Heart left ventricle (tissue), 16 donors: ENCODE measurements around the gene TMEM176B. TPM values are rescaled to one million over a fixed set of nuclear protein-coding genes. Genes with fewer than 3 reads are reported as not detected.

Experiments used
- ATAC-seq, 4 donors: fragments of 200-7000 bp; cut with Tn5 transposase; one replicate each; pipeline ENCODE4 v1.9.1; 2020 to 2022; ENCODE audit warnings: moderate library complexity in 4 of 4, mild to moderate bottlenecking in 3 of 4, moderate number of reproducible peaks in 1 of 4
- DNase-seq, 5 donors: peaks; one replicate each; pipeline ENCODE4 v3.0.0-alpha.2; 2020
- H3K27ac ChIP-seq, 12 donors: fragments of 200-600 bp; sonication (generic) in 4 of 12; one replicate each; pipeline versions ENCODE4 v1.5.0 to v1.8.0; 2016 to 2022; ENCODE audit warnings: mild to moderate bottlenecking in 2 of 12
- H3K27me3 ChIP-seq, 9 donors: fragments of 200-600 bp; sonication (generic) in 2 of 9; one replicate each; pipeline versions ENCODE4 v1.5.1 to v1.8.0; 2016 to 2022; ENCODE audit warnings: mild to moderate bottlenecking in 3 of 9
- H3K36me3 ChIP-seq, 9 donors: fragments of 200-600 bp; sonication (generic) in 2 of 9; one replicate each; pipeline versions ENCODE4 v1.5.0 to v1.8.0; 2018 to 2022; ENCODE audit warnings: mild to moderate bottlenecking in 2 of 9
- H3K4me1 ChIP-seq, 12 donors: fragments of 200-600 bp; sonication (generic) in 4 of 12; one replicate each; pipeline versions ENCODE4 v1.5.0 to v1.8.0; 2016 to 2022; ENCODE audit warnings: mild to moderate bottlenecking in 3 of 12
- H3K4me3 ChIP-seq, 12 donors: fragments of 200-600 bp; sonication (generic) in 4 of 12; one replicate each; pipeline versions ENCODE4 v1.5.0 to v1.8.0; 2017 to 2022; ENCODE audit warnings: mild to moderate bottlenecking in 9 of 12, moderate library complexity in 4 of 12
- H3K9me3 ChIP-seq, 12 donors: fragments of 200-600 bp; sonication (generic) in 4 of 12; one replicate each; pipeline versions ENCODE4 v1.5.0 to v1.8.0; 2016 to 2022; ENCODE audit warnings: mild to moderate bottlenecking in 1 of 12
- CTCF ChIP-seq, 12 donors: fragments of 200-600 bp; sonication (generic) in 4 of 12; IDR thresholded peaks; one replicate each; pipeline versions ENCODE4 v1.5.0 to v1.8.0; 2018 to 2022; ENCODE audit warnings: antibody characterized with exemption in 12 of 12, mild to moderate bottlenecking in 5 of 12
- POLR2A ChIP-seq, 2 donors: fragments of 450-650 bp; IDR thresholded peaks; one replicate each; pipeline ENCODE4 v1.6.1; 2017; ENCODE audit warnings: antibody characterized with exemption in 2 of 2, mild to moderate bottlenecking in 2 of 2, moderate library complexity in 2 of 2
- WGBS, 4 donors: extraction: QIAGEN DNeasy Blood & Tissue Kit in 2 of 4; methylation state at CpG; one replicate each; pipeline versions ENCODE4 v1.1.5 to v1.1.7; 2013 to 2018; 5-methylcytosine and 5-hydroxymethylcytosine counted together
- intact Hi-C, 10 donors: fragments of 100-400 bp; cut with DNase I; formaldehyde crosslinking; loops; one replicate each; pipeline versions ENCODE4 v1.11.1 to v1.14.2; 2022
- polyA plus RNA-seq, 2 donors: library from polyadenylated mRNA; stranded (reverse); fragments of 200-250 nt; gene quantifications; one replicate each; pipeline ENCODE4 v1.2.3, GENCODE V29; 2013
- total RNA-seq, 9 donors: library from RNA; depleted of rRNA in 2 of 9; stranded (reverse); fragments of >200 nt in 2 of 9; fragmentation: NEBNext Ultra II Directional in 3 of 9; extraction: Animal tissue kit (Norgen Biotek cat#: 25700) in 3 of 9; gene quantifications; one replicate each; pipeline versions ENCODE4 v1.1.0 to v1.2.4, GENCODE V29; 2016 to 2023
- donor health status: ischemic (EF 13 %, LVEDD 7.1; RV severe dilation, severe dysfunction).
- donor health status: healthy with polysubstance abuse.
- donor health status: DM: no; HTN: yes; CAD: no.
- donor health status: DM: no; HTN: no; CAD: no.
- donor health status: ischemic (EF 25% LVEDD 6.9; RV normal size, moderate dysfunction).
- donor health status: ischemic (EF 25% LVEDD 5.7; RV mildly dilated, moderate dysfunction).
- donor health status: healthy.
- donor health status: DM: yes; HTN: yes; CAD: no.
- donor health status: ischemic (EF 35%, LVEDD 5.7; RV mildly dilated, moderate dysfunction).
- donor health status: nonischemic (EF 11% LVEDD 7.7; RV severe dilation, severe dysfunction).
- donor health status: DM: yes; HTN: yes; CAD: no.
- donor health status: PGD.
- donor health status: ischemic (EF 29% LVEDD 5.4; RV normal size, mild dysfunction).
- donor health status: nonischemic (EF 23%, LVEDD 6.1; RV moderate dilation, normal function).

Gene TMEM176B
- total and polyA plus RNA-seq, 11 donors, result 18.9 to 137 (median 84.3) TPM

- no peaks in the 10 kb centered on the region for H3K36me3 ChIP-seq
- 89 to 91% (median 91%) methylated on average over 4 of the region's 4 CpGs for WGBS, 4 donors
- no peak overlapping the region for H3K27ac ChIP-seq
- H3K9me3 ChIP-seq, result peaks cover 0 to 18% (median 0%) of the 10 kb centered on the region in 12 donors
- TF ChIP-seq POLR2A (IDR thresholded peaks at IDR 0.05), result no peak
- no peak for TF ChIP-seq CTCF (IDR thresholded peaks at IDR 0.05)
- DNase-seq (no peak), ATAC-seq (no peak)
- H3K4me1 ChIP-seq, result no peaks in the 10 kb centered on the region
- intact Hi-C loops, result loop anchor here in 1 of 10 donors (10.0 kb wide), 1 partner anchor 415 kb away; no protein-coding TSS in a partner anchor
- H3K4me3 ChIP-seq, result no peak overlapping the region
- no peaks in the 10 kb centered on the region for H3K27me3 ChIP-seq
These were observed 30.4 kb downstream of the TMEM176B start for GRCh38 chr7:150769768-150770167.

GRCh38 chr7:150766334-150766709, 33.8 kb downstream of the TMEM176B start:
- no peak for DNase-seq
- H3K9me3 ChIP-seq, result peaks cover 0 to 4% (median 0%) of the 10 kb centered on the region in 12 donors
- intact Hi-C loops, result no loop called here
- TF ChIP-seq POLR2A (IDR thresholded peaks at IDR 0.05) (no peak), CTCF (IDR thresholded peaks at IDR 0.05) (no peak)
- no peak for ATAC-seq
- no peaks in the 10 kb centered on the region for H3K27me3 ChIP-seq
- H3K27ac ChIP-seq, result no peak overlapping the region
- no peaks in the 10 kb centered on the region for H3K36me3 ChIP-seq
- H3K4me3 ChIP-seq, result no peak overlapping the region
- H3K4me1 ChIP-seq, result no peaks in the 10 kb centered on the region

- Histone ChIP-seq H3K27me3 (no peaks in the 10 kb centered on the region), H3K4me1 (peaks cover 0 to 23% (median 19%) of the 10 kb centered on the region in 12 donors), H3K9me3 (peaks cover 0 to 7% (median 0%) of the 10 kb centered on the region in 12 donors), H3K36me3 (no peaks in the 10 kb centered on the region), H3K27ac (no peak overlapping the region), H3K4me3 (no peak overlapping the region)
- 66 to 89% (median 82%) methylated on average over 1 of the region's 1 CpG for WGBS, 4 donors
- DNase-seq (no peak), ATAC-seq (no peak)
- TF ChIP-seq CTCF (IDR thresholded peaks at IDR 0.05) (no peak), POLR2A (IDR thresholded peaks at IDR 0.05) (no peak)
- intact Hi-C loops, result loop anchor here in 5 of 10 donors (5.0 to 10.0 kb wide), 4 partner anchors 127 to 475 kb away; partner anchors contain the start of genes GIMAP6 (in 2 of the 5) and REPIN1 (in 1 of the 5)
These were observed 40.7 kb downstream of the TMEM176B start for GRCh38 chr7:150759479-150759878.

- no peak for DNase-seq
- peak in 2 of 4 donors; percentile 34 to 40 for ATAC-seq
- peaks cover 0 to 7% (median 0%) of the 10 kb centered on the region in 12 donors for H3K9me3 ChIP-seq
- H3K36me3 ChIP-seq, result no peaks in the 10 kb centered on the region
- peaks cover 0 to 46% (median 36%) of the 10 kb centered on the region in 12 donors for H3K4me1 ChIP-seq
- WGBS, 4 donors, result 30 to 54% (median 39%) methylated on average over 1 of the region's 1 CpG
- no peaks in the 10 kb centered on the region for H3K27me3 ChIP-seq
- no peak overlapping the region for H3K4me3 ChIP-seq
- no peak for TF ChIP-seq POLR2A (IDR thresholded peaks at IDR 0.05)
- peak; percentile 40 to 73 (median 62) for TF ChIP-seq CTCF (IDR thresholded peaks at IDR 0.05)
- intact Hi-C loops, result loop anchor here in 9 of 10 donors (1.0 to 10.0 kb wide), 6 partner anchors 125 to 472 kb away; partner anchors contain the start of genes GIMAP6 (in 2 of the 9) and REPIN1 (in 1 of the 9)
- H3K27ac ChIP-seq, result peak overlapping the region in 7 of 12 donors; percentile 67 to 90 (median 81)
These were observed 43.3 kb downstream of the TMEM176B start for GRCh38 chr7:150756858-150757257.
